ENCODE data around the gene PCDH9.
"Not testable (repeated sequence)": the region's sequence is repeated elsewhere in the genome, so short reads cannot be mapped to it uniquely, and the experiment has no call there.

PCDH9 gene

GRCh38 chr13:66655847-66656454, 574.2 kb downstream of the PCDH9 start:
- DNase-seq: no peak

GRCh38 chr13:66644855-66645460, 585.2 kb downstream of the PCDH9 start:
- no peak for DNase-seq

DNA sequence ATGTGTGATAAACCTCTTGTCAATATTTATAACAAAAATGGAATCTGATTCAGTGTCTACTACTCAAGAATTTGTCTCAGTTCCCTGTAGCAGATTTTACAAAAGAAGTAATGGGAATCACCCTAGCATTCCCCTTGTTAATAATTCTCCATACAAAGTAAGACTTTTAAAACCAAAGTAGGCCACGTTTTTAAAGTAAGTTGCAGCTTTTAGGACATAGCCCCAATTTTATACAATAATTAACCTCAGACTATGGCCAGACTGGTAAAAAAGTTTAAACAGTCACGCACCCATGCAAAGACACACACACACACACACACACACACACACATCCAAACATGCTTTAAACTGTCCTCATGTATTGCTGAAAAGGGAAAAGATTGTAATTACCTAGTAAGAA, 589.9 kb downstream of the PCDH9 start:
- no peak for DNase-seq

DNA sequence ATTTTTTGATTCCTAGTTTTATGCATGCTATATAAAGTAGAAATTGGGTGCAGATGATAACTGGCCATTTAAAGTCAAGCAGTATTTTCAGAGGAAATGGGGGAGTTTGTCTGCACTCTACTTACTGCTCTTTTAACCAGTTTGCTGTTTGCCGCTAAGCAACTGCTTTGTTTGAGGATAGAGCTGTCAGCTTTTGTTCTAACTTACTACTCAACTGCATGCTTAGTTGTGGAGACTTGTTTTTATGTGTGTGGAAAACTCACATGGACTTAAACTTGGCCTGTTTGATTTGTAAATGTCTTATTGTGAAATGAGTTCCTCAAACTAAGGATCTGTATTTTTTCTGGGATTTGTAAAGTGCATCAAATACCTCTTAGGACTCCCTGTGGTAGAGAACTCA, 591.1 kb downstream of the PCDH9 start:
- no peak for DNase-seq

- peak; percentile 88 for DNase-seq
Observed at GRCh38 chr13:66635526-66635925, 594.6 kb downstream of the PCDH9 start.

GRCh38 chr13:66634384-66634783, 595.8 kb downstream of the PCDH9 start:
- DNase-seq: peak; percentile 4

DNA sequence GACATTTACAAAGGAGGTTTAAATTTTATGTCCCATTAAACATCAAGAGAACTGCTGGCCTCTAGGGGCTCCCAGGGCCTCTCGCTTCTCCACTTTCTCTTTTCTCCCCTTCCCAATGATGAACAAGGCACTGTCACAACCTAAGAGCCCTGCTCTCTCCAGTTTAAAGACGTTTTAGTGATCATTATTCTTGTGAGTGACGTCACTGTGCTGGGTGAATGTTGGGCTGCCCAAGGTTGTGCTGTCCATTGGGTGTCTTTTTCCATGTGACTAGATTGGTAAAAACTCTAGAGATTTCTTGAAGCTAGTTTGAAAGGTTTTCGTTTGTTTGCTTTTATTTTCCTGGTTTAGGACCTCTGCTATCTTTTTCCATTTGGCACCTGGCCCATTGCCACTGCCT, 602.6 kb downstream of the PCDH9 start:
- no peak for DNase-seq

GRCh38 chr13:66624302-66624701, 605.8 kb downstream of the PCDH9 start:
- DNase-seq: no peak

- no peak for DNase-seq
Observed at GRCh38 chr13:66623129-66623820, 606.9 kb downstream of the PCDH9 start.

DNA sequence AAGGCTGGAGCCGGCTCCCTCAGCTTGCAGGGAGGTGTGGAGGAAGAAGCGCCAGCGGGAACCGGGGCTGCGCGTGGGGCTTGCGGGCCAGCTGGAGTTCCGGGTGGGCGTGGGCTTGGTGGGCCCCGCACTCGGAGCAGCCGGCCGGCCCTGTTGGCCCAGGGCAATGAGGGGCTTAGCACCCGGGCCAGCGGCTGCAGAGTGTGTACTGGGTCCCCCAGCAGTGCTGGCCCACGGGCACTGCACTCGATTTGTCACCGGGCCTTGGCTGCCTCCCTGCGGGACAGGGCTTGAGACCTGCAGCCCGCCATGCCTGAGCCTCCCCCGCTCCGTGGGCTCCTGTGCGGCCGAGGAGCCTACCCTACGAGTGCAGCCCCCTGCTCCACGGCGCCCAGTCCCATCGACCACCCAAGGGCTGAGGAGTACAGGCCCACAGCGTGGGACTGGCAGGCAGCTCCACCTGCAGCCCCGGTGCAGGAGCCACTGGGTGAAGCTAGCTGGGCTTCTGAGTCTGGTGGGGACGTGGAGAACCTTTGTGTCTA, 608.2 kb downstream of the PCDH9 start:
- not testable (repeated sequence) for DNase-seq

GRCh38 chr13:66618702-66619101, 611.4 kb downstream of the PCDH9 start:
- DNase-seq: peak; percentile 47

GRCh38 chr13:66617786-66618185, 612.4 kb downstream of the PCDH9 start:
- no peak for DNase-seq

DNA sequence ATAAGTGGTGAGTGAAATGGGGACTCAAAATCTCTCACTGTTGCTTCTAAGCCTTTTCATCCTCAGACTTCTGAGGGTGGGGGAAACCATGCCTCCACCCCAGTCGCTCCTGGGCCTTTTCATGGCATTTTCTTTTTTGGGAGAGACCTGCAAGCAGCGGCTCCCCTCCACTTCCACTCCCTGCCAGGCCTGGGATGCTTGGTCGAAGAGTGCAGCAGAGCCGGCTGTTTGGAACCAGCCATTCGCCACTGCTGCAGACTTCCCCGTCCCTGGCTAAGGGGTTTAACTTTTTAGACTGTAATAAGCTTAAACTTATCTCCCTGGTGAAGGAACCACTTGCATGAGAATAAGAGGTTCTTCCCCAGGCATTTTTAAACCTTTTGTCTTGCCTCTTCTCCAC, 617.2 kb downstream of the PCDH9 start:
- DNase-seq: no peak

- no peak for DNase-seq
Observed at GRCh38 chr13:66586489-66586888, 643.6 kb downstream of the PCDH9 start.

DNA sequence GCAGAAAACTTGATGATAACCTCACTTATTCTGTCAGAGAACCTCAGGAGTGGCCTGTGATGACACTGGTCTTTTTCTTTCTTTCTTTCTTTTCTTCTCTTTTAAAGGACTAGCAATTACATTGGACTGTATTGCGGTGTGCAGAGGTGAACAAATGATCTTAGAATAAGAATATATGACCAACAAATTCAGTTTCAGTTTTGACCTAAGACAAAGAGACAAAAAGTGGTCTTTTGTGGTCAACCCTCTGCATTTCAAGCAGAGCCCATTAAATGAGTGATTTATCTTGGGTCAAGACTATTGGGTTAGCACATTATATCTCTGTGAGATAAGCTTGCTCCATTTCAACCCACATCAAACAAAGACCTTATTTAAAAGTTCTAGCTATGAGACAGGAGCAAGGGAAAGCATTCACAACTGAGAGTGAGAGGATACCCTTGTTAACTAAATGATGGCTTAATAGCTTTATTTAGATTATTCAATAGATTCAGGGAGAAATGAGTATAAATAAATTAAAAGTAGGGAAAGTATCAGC, 644.4 kb downstream of the PCDH9 start:
- no peak for DNase-seq

- no peak for DNase-seq
Observed at GRCh38 chr13:66581675-66582074, 648.5 kb downstream of the PCDH9 start.

DNA sequence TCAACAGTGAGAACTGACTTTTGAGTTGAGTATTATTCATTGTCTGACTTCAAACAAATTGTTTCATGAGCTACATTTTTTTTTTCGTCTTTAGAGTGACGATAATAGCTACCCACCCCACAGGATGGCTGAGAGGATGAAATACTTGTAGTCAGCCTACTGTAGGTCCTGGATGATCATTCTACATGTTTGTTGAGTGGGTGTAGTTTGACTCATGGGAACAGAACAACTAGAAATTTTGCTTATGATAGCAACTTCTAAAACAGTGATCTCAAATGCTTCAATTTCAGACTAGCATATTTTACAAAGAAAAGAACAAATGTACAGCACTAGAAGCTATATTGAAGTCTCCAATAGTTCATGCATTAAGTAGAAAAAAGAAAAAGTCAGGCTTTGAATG, 651.8 kb downstream of the PCDH9 start:
- no peak for DNase-seq

DNA sequence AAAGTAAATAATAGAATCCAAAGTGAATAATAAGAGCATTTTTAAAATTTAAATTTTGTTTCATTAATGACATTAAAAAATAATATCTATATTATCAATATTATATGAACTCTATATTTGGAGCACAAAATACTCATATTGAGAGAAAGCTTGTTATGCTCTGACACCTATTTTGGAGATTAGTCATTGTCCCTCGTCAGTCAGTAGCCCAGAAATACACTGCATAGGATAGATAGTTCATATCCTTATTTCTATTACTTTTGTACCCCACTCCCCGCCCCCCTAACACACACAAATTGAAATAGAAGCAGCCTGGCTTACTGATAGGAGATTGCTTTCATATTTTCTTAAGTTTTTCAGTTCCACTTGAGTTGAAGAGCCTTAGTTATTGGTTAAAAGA, 652.8 kb downstream of the PCDH9 start:
- no peak for DNase-seq

GRCh38 chr13:66576381-66576780, 653.8 kb downstream of the PCDH9 start:
- no peak for DNase-seq

DNA sequence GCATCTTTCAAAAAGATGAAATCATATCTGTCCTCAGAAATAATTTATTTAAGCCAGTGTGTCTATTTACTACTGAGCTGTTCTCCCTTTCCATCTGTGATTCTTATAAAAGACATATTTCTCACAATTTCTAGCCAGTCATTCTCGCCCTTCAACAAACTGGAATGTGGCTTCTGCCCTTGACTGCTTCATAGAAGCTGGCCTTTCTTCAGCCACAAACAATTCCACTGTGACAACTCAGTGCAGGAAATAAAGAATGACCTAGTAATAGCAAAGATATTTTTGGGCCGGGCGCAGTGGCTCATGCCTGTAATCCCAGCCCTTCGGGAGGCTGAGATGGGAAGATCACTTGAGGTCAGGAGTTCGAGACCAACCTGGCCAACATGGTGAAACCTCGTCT, 655.5 kb downstream of the PCDH9 start:
- DNase-seq: peak; percentile 68

DNA sequence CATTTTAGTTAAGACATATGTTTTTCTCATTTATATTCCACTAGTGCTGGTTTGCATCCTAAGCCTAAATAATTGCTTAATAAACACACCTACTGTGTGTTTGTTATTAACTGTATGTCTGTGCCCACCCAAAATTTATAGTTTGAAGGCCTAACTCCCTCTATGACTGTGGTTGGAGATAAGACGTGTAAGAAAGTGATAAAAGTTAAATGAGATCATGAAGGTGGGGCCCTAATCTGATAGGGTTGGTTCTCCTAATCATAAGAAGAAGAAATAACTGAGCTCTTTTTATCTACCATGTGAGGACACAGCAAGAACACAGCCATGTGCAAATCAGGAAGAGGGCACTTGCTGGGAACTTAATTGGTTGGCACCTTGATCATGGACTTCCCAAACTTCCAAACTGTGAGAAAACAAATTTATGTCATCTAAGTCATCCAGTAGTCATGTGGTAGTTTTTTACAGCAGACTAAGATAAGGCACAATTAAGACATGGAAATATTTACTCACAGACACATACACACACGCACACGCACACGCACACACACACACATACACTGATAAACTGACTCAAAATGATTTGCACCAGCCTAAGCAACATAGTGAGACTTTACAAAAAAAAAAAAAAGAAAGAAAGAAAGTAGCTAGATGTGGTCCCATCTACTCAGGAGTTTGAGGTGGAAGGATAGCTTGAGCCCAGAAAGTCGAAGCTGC, 662.1 kb downstream of the PCDH9 start:
- DNase-seq: no peak

- DNase-seq: peak; percentile 1
Observed at GRCh38 chr13:66565279-66565678, 664.9 kb downstream of the PCDH9 start.

DNA sequence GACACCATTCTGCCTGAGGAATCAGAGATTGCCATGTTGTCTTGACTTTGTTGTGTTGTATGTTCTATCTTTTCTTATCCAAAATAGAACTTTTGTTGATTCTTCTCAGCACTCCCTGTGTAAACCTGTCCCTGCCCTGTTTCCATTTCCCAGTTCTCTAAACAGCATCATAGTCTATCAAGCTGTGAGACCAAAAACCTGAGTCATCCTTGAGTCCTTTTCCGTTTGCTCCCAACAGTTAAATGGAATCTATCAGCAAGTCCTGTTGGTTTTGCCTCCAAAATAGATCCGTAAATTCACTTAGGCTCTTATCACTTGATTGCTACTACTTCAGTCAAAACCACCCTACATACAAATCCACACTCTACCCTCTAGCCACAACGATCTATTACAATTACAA, 667.1 kb downstream of the PCDH9 start:
- no peak for DNase-seq
